NK-92 (cell line): ENCODE results near the gene SLC12A8.

ENCODE experiments used
- DNase-seq: peaks from one replicate; lab custom pipeline; 2025; ENCODE audit not compliant: unreplicated experiment; lab: John Stamatoyannopoulos, UW

Gene SLC12A8, protein sequence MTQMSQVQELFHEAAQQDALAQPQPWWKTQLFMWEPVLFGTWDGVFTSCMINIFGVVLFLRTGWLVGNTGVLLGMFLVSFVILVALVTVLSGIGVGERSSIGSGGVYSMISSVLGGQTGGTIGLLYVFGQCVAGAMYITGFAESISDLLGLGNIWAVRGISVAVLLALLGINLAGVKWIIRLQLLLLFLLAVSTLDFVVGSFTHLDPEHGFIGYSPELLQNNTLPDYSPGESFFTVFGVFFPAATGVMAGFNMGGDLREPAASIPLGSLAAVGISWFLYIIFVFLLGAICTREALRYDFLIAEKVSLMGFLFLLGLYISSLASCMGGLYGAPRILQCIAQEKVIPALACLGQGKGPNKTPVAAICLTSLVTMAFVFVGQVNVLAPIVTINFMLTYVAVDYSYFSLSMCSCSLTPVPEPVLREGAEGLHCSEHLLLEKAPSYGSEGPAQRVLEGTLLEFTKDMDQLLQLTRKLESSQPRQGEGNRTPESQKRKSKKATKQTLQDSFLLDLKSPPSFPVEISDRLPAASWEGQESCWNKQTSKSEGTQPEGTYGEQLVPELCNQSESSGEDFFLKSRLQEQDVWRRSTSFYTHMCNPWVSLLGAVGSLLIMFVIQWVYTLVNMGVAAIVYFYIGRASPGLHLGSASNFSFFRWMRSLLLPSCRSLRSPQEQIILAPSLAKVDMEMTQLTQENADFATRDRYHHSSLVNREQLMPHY

DNA sequence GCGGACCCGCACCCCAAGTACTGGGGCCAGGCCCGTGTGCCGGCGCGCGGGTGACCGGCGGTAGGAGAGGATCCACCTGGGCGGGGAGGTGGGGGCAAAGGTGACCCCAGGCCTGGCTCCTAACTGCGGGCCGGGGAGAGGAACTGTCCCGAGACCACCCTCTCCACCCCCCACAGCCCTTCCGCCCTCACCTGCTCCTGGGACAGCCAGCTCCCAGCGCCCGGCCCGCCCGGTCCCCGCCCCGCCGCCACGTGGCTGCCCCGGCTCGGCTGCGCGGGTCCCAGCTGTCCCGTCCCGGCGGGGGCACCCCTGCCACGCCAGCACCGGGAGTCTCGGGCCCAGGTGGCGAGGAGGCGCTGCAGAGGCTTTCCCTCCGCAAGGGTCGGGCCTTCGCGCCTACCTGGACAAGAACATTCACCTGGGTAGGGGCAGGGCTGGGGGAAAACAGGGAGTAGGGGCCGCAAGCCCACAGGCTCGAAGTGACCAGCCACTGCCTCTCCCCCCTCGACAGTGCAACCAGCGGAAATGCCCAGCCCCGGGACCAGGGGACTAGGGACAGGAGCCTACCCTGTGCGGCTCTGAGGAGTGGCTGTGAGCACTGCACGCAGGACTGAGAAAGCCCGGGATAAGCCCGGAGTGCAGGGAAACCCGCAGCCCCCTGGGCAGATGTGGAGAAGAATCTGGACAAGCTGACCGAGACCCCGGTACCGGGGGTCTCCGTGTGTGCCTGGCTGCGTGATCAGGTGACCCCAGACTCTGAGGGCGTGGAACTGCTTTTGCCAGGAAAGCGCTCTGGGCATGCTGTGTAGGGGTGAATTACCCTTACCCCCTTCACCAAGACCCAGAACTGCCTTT, at the start of gene SLC12A8:
SLC12A8 (minus strand) TSS at position 240 of the 855 bp plus-strand sequence. CDS start 1,399 bp downstream, outside the sequence.
- no peak for DNase-seq

DNA sequence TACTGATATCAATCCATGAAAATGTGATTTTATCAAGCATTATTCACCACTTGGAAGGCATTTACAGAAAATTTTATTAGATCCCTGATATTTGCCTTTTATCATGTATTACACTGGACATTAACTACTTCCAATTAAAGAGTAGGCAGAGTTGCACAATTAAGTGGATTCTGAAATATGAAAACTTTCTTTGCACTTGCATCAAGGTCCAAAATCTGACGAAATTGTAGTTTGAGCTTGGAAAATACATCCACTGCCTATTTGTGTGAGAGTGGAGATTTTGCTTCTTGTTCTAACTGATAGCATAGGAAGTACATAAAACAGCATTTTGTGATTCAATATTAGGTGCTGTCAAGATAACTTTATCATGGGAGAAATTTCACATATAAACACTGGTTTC, 49.6 kb upstream of the SLC12A8 start:
- DNase-seq: no peak

DNA sequence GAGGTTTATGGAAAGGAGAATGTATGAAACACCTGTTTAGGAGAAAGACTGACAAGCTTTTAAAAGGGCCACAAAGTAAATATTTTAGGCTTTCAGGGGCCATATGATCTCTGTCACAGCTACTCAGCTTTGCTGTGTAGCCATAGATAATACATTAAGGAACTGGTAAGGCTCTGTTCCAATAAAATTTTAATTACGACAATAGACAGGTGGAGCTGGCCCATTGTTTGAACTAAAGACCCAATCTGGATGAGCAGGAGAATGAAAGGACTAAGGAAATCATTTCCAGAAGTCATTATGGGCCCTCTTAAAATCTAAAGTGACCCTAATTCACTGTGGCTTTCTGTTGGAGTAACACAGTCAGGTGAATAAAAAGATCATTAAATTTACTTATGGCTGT, 48.5 kb upstream of the SLC12A8 start:
- no peak for DNase-seq

DNA sequence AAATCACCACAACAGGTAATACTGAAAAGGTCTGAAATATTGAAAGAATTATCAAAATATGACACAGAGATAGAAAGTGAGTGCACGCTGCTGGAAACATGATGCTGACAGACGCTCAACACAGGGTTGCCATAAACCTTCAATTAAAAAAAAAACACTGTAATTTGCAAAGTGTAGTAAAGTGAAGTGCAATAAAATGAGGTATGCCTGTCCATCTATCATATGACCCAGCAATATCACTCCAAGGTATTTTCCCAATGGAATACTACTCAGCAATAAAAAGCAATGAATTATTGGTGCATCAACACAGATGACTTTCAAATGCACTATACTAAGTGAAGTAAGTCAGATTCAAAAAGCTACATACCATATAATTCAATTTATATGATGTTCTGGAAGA, 47.6 kb upstream of the SLC12A8 start:
- DNase-seq: no peak

DNA sequence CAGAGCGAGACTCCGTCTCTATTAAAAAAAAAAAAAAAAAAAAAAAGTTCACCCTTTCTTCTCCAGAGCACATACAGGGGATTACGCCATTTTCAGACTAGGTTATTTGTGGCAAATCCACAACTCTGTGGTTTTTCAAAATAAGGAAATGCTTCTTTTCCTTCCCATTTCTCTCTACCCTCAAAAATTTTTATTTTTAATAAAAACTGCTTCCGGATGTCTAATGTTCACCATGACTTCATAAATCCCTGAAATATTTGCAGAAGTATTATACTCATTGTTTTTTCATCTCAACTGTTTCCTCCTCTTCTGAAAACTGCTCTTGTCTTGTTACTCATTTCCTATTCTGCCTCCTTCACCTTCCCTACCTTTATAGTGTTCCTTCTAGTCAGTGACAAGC, 45.0 kb upstream of the SLC12A8 start:
- DNase-seq: no peak

DNA sequence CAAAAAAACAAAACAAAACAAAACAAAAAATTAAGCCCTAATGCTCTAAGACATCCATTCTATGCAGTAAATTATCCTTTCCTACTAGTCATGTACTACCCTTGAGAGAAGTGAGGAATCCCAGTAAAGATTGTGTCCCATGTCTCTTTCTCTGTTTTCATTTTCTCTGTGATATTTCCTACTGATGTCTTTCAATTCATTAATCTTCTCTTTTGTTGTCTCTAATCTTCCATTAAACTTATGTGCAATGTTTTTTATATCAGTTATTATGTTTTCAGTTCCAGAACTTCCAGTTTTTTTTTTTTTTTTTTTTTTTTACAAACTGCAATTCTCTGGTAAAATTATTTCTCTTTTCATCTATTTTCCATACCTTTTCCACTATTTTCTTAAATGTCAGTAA, 44.1 kb upstream of the SLC12A8 start:
- DNase-seq: no peak

DNA sequence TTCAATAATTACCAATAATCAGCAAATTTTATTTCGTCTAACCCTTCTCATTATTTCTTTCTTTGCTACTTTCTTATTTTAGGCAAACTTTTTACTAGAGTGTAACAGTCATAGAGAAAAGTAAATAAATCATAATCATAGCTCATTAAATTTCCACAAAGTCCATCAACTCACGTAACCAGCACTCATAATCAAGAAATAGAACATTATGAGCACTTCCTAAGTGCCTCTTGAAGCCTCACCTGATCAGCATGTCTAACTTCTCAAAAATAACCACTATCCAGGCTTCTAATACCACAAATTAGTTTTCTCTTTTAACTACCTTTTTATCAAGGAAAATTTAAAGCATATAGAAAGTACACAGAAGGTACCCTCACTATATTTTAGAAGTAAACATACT, 38.4 kb upstream of the SLC12A8 start:
- no peak for DNase-seq

DNA sequence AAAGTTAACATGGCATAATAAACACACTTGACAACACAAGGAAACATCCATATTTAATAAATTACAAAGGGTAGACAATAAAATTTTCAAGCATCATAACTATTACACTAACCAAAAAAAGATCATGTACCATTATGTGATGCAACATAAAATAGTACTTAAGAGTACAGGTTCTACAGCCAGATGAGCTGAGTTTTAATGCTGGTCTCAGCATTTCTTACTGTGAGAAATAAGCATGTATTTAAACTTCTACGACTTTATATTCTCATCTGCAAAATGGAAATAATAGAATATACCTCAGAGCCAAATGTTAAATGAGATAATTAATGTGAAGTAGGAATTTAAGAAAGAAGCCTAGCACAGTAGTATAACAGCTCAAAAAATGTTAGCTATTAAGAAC, 33.7 kb upstream of the SLC12A8 start:
- DNase-seq: no peak

DNA sequence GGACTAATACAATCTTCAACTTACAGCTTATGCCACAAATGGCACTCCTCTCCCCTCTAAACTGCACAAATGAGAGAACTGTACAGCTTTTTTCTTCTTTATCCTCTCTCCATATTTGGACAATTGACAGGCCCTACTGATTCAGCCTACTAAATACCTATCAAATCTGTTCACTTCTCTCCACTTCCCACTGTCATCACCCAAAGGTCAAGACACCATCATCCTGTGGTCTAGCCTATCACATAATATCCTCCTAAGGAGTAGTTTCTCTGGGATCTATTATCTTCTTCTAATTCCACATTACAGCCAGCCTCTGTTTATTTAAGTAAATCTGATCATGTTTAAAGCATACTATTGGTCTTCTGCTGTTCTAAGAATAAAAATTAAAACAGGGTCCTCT, 33.0 kb upstream of the SLC12A8 start:
- no peak for DNase-seq

DNA sequence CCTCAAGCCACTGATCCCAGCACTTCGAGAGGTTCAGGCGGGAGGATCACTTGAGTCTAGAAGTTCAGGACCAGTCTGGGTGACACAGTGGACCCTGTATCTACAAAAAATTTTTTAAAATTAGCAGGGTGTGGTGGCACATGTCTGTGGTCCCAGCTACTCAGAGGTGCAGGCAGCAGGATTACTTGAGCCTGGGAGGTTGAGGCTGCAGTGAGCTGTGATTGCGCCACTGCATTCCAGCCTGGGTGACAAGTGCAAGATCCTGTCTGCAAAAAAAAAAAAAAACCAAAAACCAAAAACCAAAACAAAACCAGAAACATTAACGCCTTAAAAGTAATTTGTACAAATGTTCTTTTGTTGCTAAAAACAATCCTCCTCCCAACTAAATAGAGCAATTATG, 27.9 kb upstream of the SLC12A8 start:
- DNase-seq: no peak

DNA sequence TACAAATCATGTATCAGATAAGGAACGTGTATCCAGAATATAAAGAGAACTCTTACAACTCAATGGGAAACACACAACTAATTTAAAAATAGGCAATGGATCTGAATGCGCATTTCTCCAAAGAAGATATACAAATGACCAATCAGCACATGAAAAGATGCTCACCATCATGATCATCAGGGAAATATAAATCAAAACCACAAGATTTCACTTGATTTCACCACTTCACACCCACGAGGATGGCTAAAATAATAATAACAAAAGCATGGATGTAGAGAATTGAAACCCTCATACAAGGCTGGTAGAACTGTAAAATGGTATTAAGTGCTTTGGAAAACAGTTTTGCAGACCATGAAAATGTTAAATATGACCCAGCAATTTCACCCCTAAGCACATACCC, 26.7 kb upstream of the SLC12A8 start:
- no peak for DNase-seq

DNA sequence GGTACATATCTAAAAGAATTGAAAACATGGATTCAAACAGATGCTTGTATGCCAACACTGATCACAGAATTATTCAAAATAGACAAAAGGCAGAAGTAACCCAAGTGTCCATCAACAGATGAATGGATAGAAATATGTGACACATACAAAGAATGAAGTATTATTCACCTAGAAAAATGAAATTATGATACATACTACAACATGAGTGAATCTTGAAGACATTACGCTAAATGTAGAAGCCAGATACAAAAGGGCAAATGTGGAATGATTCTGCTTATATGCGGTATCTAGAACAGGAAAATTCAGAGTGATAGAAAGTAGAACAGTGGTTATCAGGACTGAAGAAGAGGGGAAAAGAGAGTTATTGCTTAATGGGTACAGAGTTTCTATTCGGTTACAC, 26.2 kb upstream of the SLC12A8 start:
- no peak for DNase-seq

DNA sequence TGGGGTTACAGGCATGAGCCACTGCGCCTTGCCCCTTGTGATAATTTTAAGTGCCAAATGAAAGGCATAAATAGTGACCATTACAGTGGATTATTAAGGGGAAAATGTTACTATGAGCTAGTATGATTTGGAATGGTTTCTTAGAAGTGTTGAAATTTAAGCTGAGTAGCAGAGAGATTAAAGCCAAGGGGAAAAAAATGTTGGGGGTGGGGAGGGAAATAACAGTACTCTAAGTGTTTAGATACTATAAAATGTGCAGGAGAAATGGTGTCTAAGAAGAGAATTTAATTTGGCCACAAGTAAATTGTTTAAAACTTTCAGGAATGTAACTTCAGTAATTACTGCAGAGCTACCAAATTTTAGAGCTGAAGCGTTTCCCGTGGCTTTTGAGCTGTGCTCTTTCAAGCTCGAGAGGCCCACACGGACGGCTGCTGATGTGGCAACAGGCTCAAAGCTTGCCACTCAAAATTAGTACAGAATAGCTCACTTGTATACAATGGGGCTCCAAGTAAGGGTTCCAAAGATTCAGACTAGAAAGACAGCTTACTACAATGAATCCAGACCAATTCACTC, 23.9 kb upstream of the SLC12A8 start:
- no peak for DNase-seq

DNA sequence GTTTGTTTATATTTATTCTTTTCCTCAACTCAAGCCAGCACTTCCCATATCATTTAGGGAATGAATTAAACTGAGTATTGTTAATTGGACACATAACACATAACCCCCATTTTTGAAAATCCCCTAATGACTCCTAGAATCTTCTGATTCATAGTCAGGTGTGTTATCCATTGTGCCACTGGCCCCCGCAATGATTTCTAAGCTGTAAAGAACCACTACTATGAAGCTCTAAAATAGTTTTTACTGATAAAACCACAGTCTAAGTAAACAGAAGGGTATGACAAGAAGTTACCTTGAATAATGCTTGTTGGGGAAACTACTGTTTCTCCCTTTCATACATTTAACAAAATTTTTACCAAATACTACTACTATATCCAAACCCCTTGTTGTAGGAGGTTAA, 22.3 kb upstream of the SLC12A8 start:
- no peak for DNase-seq

DNA sequence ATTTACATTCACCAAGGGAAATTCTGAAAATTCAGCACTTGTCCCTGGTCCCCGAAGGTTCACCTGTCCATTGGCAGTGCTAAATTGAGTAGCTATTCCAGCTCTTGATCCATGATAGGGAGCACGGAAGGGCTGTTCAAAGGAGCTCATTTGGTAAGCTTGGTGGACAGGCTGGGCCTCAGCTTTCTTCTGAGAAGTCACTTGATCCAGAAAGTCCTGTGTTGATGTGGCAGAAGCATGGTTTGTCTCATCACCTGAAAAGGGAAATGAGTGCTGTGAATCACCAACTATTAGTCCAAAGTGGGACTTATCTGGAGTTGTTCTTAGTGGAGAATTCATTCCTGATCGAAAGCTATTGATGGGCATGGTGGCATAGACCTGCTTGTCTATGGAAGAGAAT, 19.9 kb upstream of the SLC12A8 start:
- no peak for DNase-seq

DNA sequence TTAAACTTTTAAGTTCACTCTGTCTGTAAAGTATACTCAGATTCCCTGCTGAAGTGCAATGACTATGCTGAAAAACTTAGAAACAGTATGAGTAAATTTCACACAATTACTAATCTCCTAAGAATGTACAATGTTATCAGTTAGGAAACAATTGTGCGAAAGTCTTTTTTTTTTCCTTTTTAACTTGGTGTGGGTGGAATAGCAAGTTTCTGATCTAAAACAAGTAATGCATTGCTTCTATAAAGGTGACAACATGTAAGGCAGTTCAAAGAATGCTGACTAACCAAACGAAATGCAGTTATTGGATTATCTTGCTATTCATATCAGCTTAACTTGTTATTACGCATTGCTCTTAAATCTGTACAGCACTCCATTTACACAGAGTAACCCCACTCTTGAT, 19.3 kb upstream of the SLC12A8 start:
- DNase-seq: no peak

DNA sequence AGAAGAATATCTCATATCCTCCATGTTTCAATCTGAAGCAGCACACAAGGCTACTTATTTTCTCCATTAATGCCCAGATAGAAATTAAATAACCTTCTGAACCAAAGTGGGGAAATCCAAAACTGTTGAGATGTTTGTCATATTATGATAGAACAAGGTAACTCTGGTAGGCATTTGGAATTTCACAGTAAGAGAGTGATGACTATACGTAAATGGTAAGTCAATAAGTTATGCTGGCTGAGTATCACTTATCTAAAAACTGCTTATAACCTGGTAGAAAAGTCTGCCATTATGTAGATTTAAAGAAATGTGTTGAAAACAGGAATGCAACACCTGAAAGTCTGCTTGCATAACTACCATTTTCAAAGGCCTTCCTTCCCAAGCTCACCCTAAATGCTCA, 17.2 kb upstream of the SLC12A8 start:
- no peak for DNase-seq

DNA sequence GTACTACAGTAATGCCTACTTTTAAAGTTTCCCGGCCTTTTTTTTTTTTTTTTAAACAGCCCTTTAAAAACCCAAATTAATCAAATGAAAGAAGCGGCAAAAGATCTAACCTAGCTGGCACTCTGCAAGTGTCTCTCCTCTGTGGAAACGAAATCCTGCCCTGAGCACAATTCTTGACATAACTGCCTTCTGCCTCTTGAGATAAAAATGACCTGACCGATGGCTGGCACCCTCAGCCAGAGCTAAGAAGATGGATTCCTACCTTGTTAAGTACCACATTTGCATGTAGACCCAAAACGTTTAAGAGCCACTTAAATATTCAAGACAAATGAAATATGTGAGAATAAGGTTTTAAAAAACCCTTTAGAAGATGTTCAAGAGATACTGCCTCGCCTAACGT, 16.6 kb upstream of the SLC12A8 start:
- DNase-seq: no peak

DNA sequence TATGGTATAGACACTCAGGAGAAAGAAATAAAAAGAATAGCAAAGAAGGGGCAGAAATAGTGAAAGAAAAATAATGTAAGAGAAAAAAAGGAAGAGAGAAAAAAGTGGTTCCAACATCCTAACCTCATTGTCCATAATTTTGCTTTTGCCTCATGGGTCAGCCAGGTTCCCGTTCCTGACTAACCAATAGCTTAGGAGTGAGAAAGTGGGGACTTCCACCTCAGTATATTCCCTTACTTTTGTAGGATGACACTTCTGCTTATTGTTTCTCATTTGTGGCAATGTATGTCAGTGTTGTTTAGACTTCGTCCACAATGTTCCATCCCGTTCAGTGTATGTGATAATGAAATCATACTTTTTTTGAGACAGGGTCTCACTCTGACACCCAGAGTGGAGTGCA, 9.3 kb upstream of the SLC12A8 start:
- DNase-seq: no peak

DNA sequence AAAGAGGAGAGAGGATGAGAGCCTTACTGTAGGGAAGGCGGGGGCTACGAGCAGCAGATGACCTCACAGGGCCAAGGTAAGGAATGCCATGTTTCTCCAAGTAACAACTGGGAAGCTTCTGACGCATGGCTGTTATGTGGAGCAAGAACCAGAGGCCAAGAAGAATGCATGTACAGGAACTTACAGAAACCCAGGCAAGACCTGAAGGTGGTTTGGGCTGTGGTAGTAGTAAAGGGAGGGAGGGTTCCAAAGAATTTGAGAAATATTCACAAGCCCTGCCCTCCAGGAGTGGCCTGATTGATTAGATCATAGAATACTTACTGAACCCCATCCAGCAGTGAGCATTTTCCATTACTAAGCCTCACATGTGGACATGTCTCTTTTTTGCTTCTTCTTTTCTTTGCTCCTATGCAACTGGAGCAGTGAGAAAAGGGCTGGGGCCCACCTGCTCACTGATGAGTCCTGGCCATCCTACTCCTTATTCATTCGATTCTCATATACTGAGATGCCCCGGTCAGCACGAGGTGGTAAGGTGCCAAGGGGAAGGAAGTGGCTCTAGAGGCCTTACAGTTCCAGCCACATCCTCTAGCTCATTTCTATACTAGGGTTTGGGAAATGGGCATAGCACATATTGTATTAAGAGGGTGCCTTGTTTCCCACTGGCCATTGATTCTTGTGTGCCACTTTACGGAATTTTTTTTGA, 8.3 kb upstream of the SLC12A8 start:
- no peak for DNase-seq

DNA sequence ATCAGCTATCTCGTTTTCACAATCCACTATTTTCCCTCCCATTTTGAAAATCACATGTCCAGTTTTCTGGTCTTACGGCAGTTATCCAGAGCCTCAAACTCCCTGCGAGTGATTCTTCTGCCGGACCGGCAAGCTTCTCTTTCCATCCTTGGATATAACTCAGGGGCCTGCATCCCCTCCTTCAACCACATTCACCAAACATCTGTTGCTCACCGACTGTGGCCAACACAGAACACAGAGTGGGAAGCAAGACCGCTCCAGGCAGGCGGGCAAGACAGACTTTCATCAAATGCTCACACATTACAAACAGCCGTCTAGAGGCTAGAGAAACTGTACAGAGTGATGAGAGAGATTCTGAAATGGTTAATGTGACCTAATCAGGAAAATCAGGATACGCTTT, 7.6 kb upstream of the SLC12A8 start:
- no peak for DNase-seq
